A549 (cell line): ENCODE measurements around the gene PHLDA1.

Experiments used
- BHLHE40 ChIP-seq: IDR thresholded peaks from 2 replicates; pipeline ENCODE4 v1.6.1; 2012; ENCODE audit warnings: low read depth, low read length, inconsistent platforms
- EP300 ChIP-seq, 2 experiments: fragments of >200 bp; sonication (Bioruptor Twin); formaldehyde crosslinking; IDR thresholded peaks; 2 replicates in 1 of 2; 3 replicates in 1 of 2; pipeline ENCODE4 v1.6.1; 2016 to 2017
- HOXA7 ChIP-seq: fragments of 250-450 bp; sonication (Bioruptor Pico); IDR thresholded peaks from 2 replicates; pipeline ENCODE4 v1.5.0; 2020; ENCODE audit warnings: mild to moderate bottlenecking, moderate library complexity
- KDM1A ChIP-seq: fragments of 200-600 bp; sonication (generic); IDR thresholded peaks from 2 replicates; pipeline ENCODE4 v1.6.1; 2016; ENCODE audit warnings: low read depth, mild to moderate bottlenecking
- MAFK ChIP-seq: fragments of 450-650 bp; IDR thresholded peaks from 2 replicates; pipeline ENCODE4 v1.6.1; 2014; ENCODE audit not compliant: partially characterized antibody
- POLR2A ChIP-seq: IDR thresholded peaks from 2 replicates; pipeline ENCODE4 v1.6.1; 2012; ENCODE audit warnings: mild to moderate bottlenecking, low read length
- RARB ChIP-seq: fragments of 250-450 bp; sonication (Bioruptor Pico); IDR thresholded peaks from 2 replicates; pipeline ENCODE4 v1.8.0; 2021; ENCODE audit warnings: mild to moderate bottlenecking, moderate library complexity
- RCOR1 ChIP-seq: fragments of 150-350 bp; IDR thresholded peaks from 2 replicates; pipeline ENCODE4 v1.6.1; 2014; ENCODE audit warnings: antibody characterized with exemption, low read length, low read depth
- TF ChIP-seq, protein P1 (sequence below): fragments of >200 bp; sonication (Bioruptor Twin); formaldehyde crosslinking; IDR thresholded peaks from 3 replicates; pipeline ENCODE4 v1.5.1; 2016
- TF ChIP-seq, protein P2 (sequence below): fragments of 250-450 bp; sonication (Bioruptor Pico); IDR thresholded peaks from 2 replicates; pipeline ENCODE4 v1.5.0; 2021; ENCODE audit warnings: mild to moderate bottlenecking, moderate library complexity, borderline replicate concordance
- TF ChIP-seq, protein P3 (sequence below): fragments of 450-650 bp; IDR thresholded peaks from 2 replicates; pipeline ENCODE4 v1.6.1; 2014; ENCODE audit warnings: antibody characterized with exemption
- TF ChIP-seq, protein P4 (sequence below): fragments of 150-350 bp; IDR thresholded peaks from 2 replicates; pipeline ENCODE4 v1.6.1; 2014; ENCODE audit warnings: low read depth, mild to moderate bottlenecking, low read length
- TF ChIP-seq, protein P5 (sequence below): IDR thresholded peaks from 2 replicates; pipeline ENCODE4 v1.6.1; 2012

DNA sequence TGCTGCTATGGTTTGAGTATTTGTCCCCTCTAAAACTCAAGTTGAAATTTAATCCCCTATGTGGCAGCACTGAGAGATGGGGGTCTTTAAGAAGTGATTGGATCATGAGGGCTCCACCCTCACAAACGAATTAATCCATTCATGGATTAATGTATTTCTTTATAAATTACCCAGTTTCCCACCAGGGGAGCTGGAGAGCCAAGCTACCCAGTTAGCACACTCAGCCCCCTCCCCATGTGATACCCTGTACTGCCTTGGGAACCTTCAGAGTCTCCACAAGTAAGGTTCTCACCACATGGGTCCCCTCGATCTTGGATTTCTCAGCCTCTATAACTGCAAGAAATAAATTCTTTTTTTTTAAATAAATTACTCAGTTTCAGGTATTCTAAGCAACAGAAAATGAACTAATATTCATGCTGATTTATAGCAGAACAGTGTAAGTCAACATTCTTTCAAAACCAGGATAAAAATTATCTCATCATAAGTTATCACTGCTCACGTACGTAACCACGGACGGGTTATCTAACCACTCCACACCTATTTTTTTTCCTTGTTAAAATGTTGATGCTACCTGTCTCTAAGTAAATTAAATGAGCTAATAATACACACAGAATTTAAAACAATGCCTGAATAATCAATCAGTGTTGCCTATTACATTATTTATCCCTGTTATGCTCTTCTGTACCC lies 49.3 kb upstream of the PHLDA1 start:
- TF ChIP-seq, protein P1, sequence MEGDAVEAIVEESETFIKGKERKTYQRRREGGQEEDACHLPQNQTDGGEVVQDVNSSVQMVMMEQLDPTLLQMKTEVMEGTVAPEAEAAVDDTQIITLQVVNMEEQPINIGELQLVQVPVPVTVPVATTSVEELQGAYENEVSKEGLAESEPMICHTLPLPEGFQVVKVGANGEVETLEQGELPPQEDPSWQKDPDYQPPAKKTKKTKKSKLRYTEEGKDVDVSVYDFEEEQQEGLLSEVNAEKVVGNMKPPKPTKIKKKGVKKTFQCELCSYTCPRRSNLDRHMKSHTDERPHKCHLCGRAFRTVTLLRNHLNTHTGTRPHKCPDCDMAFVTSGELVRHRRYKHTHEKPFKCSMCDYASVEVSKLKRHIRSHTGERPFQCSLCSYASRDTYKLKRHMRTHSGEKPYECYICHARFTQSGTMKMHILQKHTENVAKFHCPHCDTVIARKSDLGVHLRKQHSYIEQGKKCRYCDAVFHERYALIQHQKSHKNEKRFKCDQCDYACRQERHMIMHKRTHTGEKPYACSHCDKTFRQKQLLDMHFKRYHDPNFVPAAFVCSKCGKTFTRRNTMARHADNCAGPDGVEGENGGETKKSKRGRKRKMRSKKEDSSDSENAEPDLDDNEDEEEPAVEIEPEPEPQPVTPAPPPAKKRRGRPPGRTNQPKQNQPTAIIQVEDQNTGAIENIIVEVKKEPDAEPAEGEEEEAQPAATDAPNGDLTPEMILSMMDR = no peak
- TF ChIP-seq, protein P2, sequence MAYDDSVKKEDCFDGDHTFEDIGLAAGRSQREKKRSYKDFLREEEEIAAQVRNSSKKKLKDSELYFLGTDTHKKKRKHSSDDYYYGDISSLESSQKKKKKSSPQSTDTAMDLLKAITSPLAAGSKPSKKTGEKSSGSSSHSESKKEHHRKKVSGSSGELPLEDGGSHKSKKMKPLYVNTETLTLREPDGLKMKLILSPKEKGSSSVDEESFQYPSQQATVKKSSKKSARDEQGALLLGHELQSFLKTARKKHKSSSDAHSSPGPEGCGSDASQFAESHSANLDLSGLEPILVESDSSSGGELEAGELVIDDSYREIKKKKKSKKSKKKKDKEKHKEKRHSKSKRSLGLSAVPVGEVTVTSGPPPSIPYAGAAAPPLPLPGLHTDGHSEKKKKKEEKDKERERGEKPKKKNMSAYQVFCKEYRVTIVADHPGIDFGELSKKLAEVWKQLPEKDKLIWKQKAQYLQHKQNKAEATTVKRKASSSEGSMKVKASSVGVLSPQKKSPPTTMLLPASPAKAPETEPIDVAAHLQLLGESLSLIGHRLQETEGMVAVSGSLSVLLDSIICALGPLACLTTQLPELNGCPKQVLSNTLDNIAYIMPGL = no peak
- TF ChIP-seq POLR2A = no peak
- TF ChIP-seq EP300 (IDR thresholded peaks at IDR 0.05) = no peak
- TF ChIP-seq, protein P3, sequence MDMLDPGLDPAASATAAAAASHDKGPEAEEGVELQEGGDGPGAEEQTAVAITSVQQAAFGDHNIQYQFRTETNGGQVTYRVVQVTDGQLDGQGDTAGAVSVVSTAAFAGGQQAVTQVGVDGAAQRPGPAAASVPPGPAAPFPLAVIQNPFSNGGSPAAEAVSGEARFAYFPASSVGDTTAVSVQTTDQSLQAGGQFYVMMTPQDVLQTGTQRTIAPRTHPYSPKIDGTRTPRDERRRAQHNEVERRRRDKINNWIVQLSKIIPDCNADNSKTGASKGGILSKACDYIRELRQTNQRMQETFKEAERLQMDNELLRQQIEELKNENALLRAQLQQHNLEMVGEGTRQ = no peak
- no peak for TF ChIP-seq BHLHE40
- TF ChIP-seq, protein P4, sequence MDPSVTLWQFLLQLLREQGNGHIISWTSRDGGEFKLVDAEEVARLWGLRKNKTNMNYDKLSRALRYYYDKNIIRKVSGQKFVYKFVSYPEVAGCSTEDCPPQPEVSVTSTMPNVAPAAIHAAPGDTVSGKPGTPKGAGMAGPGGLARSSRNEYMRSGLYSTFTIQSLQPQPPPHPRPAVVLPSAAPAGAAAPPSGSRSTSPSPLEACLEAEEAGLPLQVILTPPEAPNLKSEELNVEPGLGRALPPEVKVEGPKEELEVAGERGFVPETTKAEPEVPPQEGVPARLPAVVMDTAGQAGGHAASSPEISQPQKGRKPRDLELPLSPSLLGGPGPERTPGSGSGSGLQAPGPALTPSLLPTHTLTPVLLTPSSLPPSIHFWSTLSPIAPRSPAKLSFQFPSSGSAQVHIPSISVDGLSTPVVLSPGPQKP = no peak
- no peak for TF ChIP-seq KDM1A
- no peak for TF ChIP-seq RCOR1
- no peak for TF ChIP-seq HOXA7 (CRISPR knock-in tag)
- no peak for TF ChIP-seq RARB (CRISPR knock-in tag)
- TF ChIP-seq, protein P5, sequence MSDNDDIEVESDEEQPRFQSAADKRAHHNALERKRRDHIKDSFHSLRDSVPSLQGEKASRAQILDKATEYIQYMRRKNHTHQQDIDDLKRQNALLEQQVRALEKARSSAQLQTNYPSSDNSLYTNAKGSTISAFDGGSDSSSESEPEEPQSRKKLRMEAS = no peak
- TF ChIP-seq MAFK = no peak
